ENCODE results near the gene KLK3.
"Not testable (repeated sequence)": the region's sequence is repeated elsewhere in the genome, so short reads cannot be mapped to it uniquely, and the experiment has no call there.

Gene KLK3

DNA sequence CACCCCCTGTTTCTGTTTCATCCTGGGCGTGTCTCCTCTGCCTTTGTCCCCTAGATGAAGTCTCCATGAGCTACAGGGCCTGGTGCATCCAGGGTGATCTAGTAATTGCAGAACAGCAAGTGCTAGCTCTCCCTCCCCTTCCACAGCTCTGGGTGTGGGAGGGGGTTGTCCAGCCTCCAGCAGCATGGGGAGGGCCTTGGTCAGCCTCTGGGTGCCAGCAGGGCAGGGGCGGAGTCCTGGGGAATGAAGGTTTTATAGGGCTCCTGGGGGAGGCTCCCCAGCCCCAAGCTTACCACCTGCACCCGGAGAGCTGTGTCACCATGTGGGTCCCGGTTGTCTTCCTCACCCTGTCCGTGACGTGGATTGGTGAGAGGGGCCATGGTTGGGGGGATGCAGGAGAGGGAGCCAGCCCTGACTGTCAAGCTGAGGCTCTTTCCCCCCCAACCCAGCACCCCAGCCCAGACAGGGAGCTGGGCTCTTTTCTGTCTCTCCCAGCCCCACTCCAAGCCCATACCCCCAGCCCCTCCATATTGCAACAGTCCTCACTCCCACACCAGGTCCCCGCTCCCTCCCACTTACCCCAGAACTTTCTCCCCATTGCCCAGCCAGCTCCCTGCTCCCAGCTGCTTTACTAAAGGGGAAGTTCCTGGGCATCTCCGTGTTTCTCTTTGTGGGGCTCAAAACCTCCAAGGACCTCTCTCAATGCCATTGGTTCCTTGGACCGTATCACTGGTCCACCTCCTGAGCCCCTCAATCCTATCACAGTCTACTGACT, at the start of gene KLK3:
Gene KLK3, plus strand, starts transcription at position 280 of the 775 bp plus-strand sequence. Its CDS starts 41 bp downstream, at position 321.
- no peak for DNase-seq (ENCODE audit: low read depth)

DNA sequence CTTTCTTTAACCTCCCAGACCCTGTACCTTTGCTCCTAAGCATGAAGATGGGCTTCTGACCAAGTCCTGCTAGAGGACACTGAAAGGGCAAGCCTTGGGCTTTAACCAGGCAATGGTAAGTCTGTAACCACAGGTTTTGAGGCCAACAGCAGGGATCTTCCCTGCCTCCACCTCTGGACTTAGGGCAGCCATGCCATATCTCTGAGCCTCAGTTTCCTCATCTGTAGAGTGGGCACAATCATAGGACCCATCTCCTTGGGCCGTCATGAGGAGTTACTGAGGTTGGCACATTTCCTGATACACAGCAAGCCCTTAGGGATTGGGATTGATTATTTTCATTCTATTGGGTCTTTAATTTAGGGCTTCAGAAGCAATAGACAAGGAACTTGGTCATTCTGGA, 45.9 kb upstream of the KLK3 start:
- DNase-seq (ENCODE audit: low read depth) = no peak

DNA sequence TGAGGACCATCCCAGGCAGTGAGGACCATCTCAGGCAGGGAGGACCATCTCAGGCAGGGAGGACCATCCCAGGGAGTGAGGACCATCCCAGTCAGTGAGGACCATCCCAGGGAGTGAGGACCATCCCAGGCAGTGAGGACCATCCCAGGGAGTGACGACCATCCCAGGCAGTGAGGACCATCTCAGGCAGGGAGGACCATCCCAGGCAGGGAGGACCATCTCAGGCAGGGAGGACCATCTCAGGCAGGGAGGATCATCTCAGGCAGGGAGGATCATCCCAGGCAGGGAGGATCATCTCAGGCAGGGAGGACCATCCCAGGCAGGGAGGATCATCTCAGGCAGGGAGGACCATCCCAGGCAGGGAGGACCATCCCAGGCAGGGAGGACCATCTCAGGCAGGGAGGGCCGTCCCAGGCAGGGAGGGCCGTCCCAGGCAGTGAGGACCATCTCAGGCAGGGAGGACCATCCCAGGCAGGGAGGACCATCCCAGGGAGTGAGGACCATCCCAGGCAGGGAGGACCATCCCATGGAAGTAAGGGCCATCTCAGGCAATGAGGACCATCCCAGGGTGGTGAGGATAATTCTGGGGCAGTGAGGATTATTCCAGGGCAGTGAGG, 43.0 kb upstream of the KLK3 start:
- DNase-seq (ENCODE audit: low read depth) = not testable (repeated sequence)

DNA sequence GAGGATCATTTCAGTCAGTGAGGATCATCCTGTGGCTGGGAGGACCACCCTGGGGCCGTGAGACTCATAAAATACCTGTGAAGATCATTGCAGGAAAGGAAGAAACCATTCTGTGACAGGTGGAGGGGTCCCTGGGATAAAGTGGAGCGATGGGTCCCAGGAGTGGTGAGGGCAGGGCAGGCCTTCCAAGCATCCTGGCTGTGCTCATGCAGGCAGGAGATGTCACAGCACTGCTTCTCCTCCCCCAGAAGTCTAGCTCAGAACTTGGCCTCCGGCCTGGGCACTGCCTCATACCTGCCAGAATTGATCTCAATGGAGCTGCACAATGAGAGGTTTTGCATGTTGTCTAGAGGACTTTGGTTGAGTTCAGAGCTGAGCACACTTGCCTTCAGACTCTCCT, 42.2 kb upstream of the KLK3 start:
- DNase-seq (ENCODE audit: low read depth) = no peak

DNA sequence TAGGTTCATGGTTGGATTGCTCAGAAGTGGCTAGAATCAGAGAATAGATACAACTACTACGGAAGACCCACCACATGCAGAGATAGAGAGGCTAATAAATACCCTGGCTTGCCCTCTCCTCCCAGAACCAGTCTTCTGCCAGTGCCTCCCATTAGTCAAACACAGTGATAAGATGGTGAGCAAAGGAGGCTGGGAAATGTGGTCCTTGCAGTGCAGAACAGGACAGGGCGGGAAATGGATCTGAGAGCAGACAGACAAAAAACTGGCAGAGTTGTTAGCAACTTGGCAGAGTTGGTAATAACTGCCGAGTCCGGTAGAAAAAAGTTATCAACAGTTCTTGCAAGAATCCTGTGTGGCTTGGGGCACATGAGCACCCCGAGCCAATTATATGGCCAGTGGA, 39.8 kb upstream of the KLK3 start:
- DNase-seq (ENCODE audit: low read depth) = no peak

DNA sequence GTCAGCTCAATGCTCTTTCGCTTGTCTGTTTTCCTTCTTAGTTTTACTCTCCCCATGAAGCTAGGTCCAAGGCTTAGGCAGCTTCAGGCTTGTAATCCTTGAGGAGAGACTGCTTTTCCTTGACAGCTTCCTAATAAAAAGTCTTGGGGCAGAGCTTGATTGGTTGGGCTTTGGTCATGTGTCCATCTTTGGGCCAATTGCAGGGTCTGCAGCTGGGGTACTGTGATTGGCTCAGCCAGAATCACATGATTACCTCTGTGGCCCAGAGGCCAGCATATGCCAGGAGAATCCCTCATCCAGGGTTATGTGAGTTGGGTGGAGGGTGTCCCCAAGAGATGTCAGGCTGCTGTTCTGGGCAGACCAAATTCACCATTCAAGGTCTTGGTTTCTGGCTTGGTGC, 39.3 kb upstream of the KLK3 start:
- no peak for DNase-seq (ENCODE audit: low read depth)

DNA sequence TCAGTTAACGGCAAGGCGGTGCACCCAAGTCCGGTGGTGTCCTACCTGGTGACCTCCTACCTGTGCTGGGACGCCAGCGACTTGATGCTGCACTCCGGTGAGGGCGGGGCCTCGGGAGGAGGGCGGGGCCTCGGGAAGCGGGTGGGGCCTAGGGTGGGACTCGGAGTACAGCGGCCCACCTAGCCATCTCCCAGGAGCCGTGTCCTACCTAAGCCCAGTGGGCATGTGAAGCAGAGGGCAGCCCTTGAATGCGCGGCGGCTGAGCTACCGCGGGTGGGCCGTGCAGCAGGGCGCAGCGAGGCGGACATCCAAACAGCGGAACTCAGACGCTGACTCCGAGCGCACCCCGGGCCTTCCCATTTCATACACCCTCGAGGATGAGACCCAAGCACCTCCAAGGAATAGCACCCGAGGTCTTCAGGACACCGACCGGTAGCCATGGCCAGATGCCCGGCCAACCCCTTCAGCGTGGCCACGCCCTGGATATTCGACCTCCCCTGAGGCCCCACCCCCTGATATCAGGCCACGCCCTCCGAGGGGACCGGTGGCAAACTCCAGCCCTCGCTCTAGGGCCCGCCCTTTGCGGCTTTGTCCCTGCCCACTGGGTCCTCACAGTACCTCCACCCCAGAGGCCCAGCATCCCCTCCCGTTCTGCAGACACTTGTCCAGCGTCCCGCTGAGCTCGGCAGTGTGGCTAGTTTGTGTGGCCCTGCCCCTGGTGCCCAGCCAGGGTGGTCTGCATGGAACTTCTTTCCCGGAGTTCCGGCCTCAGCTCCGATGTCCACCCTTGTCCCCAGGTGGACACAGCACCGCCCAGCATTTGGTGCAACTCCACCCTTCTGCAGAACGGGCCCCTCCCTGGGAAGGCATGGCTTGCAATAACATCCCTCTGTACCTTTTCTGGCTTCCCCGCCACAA, 36.5 kb upstream of the KLK3 start:
- peak; percentile 12 for DNase-seq (ENCODE audit: low read depth)

DNA sequence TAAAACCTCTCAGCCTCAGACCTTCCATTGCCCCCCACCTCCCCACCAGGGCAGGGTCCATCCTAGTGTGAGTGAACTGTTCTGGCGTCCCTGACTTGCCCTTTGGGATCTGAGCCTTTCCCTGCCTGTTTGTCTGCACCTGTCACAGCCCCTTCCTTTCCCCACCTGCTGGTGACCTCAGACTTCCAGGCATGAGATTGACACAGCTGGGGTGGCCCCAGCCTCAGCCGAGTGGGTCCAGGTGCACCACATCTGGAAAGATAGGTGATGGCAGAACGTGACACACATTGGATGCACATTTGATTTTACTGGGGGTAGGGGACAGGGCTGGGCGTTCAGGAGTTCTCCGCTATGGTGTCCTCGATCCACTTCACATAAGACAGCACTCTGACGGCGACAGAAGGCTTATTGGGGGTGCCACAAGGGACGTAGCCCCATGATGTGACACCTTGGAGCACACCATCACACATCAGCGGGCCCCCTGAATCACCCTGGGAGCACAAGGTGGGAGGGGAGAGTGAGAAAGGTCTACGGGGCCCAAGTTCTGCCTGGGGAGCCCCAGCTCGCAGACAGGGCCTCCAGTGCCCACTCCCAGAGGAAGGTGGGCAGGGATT, 35.7 kb upstream of the KLK3 start:
- no peak for DNase-seq (ENCODE audit: low read depth)

DNA sequence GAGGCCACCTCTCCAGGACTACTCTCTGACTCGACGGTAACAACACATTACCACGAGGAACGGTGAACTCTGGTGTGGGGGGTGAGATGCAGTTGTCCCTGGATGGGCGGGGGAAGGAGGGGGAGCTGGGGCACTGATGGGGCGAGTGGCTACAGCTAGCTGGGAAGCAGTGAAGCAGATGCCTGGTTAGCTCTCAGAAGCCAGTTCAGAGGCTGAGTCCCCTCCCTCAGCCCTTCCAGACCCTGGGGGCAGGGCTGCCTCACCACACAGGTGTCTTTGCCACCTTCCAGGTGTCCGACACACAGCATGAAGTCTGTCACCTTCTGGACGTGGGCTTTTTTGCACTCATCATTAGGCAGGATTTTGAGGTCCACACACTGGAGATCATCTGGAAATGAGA, 35.1 kb upstream of the KLK3 start:
- DNase-seq (ENCODE audit: low read depth) = no peak

DNA sequence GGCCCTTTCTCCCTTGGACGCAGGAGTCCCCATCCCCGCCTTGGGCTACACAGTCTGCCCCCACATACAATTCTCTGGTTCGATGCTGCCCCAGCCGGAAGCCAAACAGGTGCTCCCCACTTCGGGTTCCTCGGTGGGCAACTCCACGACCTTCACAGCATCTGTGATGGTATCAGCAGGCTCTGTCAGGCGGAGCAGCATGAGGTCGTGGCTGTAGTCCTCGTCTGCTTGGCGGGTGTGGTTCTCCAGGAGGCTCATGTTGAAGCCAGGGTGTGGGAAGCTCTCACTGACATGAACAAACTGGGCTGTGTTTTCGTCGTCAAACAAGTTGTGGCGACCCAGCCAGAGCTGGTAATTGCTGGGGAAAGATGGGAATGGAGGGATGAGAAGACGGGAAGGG, 34.6 kb upstream of the KLK3 start:
- DNase-seq (ENCODE audit: low read depth) = no peak

DNA sequence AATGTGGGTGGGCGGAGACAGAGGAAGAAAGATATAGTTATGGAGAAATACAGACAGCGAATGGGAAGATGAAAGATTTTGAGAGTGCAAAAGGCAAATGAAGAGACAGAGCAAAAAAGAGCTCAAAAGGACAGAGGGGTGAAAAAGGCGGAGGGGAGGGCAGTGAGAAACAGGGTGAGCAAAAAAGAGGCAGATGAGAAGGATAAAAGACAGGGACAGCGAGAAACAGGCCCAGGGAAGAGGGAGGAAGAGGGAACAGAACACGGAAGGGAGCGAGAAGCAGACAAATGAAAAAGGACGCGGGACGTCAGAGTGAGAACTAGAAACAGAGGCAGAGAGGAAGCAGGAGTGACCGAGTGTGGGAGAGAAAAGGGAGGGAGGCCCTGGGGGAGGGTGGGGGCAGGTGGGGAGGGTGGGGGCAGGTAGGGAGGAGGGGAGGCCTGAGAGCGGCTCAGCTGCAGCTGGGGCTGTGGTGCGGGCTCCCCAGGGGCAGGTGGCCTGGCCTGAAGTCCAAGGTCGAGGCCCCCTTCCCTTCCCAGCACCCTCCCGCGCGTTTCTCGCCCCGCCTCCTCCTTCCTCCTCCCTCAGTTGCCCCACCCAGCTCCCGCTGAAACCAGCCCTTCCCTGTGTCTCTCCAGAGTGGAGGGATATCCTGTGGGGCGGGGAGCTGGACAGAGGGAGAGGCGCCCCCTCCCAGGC, 34.0 kb upstream of the KLK3 start:
- DNase-seq (ENCODE audit: low read depth) = no peak

DNA sequence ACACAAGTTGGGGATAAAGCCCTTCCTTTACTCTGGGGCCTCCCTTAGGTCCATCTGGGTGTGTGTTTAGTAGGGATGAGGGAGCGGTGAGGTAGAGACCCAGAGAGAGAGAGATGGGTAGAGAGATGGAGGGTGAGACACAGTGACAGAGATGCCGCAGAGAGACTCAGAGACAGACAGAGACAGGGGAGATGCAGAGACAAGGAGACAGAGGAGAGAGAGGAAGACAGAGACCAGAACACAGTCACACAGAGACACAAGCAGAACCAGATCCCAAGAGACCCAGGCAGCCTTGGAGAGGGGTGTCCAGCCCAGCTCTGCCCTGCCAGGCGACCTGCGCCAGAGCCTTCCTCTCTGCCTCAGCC, 33.5 kb upstream of the KLK3 start:
- no peak for DNase-seq (ENCODE audit: low read depth)

DNA sequence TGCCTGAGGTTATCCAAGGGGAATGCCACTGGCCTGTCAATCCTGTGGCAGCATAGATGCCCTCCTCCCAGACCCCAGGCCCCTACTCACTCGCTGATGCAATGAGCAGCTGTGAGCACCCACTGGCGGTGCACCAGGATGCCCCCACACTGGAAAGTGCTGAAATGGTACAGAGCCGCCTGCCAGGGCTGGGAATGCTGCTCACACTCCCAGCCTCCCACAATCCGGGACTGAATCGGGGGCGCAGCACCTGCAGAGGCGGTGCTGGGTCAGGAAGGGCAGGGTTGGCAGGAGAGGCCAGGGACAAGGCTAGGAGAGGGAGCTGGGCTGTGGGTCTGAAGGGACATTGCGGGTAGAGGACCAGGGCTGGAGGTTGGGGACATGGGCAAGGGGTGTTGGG, 33.1 kb upstream of the KLK3 start:
- no peak for DNase-seq (ENCODE audit: low read depth)

DNA sequence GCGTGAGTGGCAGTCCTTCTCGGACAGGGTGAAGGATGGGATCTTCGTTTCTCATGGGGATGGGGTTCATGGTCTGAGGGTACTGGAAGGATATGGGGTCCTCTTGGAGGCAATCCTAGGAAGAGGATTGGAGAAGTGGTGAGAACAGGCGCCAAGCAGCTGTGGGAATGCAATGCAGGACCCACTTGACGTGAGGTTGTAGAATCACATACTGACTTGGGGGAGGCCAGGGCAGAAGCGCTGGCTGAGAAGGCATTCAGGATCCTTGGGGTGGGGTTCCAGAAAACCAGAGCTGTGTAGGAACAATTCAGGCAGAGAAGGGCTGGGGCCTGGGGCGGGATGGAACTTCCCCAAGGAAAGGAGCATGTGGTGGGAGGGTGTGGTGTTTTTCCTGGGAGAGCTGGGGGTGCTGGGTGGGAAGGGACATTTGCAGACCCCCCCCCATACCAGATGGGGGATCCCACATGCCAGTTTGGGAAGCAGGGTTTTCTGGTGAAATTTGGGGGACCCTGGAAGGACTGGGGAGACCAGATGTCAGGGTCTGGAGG, 32.0 kb upstream of the KLK3 start:
- DNase-seq (ENCODE audit: low read depth) = no peak

DNA sequence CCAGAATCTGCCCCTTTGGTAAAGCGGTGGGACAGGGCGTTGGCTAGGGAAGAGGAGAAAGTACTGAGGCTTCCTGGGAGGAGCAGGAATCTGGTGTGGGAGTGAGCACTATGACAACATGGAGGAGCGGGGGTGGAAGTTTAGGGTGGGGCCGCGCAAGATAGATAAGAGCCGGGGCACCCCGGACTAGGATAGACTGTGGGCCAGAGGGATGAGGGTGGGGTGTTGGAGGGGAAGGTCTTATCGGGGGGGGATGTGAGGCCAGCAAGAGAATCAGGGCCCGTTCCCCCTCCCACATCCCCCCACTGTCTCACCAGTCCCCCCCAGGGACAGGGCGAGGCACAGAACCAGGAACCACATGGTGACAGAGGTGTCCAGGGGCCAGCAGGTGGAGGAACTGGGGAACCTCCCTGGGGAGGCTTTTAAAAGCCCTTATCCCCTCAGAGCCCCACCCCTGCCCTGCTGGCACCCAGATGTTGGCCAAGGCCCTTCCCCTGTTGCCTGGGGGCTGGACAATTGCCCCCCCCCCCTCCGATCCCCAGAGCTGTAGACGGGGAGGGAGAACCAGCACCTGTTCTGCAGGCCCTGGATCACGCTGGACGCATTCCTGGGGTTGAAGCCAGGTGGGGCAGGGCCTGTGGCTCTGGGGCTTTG, 31.2 kb upstream of the KLK3 start, which contains the start of gene KLK1:
Gene KLK1, minus strand, starts transcription at position 399 of the 654 bp plus-strand sequence. Its CDS starts 39 bp downstream, at position 360.
- no peak for DNase-seq (ENCODE audit: low read depth)

DNA sequence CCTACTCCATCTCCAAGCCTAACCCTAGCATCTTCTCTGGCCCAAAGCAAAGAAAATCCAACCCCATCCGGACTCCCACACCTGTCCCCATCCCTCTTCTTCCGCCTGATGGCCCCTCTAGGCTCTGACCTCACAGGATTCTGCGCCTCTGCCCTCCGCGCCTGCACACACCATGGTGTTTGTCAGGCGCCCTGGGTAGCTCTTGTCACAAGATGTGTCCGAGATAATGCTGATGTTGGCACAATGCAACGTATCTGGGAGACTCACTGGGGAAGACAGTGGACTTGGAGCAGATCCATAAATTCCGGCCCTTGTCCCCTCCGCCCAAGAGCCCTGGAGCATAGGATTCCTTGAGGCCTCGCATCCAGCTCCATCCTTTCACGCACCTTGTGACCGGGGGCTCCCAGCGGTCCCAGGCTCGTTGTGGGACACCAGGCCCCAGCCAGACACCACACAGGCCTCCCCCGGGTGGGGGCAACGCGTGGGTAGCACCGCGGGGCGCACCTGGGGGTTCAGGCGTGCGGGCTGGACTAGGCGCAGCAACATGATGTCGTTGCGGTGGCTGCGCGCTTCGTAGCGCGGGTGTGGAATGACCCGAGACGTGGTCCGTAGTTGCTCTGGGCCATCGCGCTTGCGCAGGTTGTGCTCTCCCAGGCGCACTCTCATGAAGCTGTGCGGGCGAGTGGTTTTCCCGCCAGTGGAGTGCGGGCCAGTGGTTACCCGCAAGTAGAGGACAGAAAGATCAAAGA, 28.0 kb upstream of the KLK3 start:
- DNase-seq (ENCODE audit: low read depth) = no peak

DNA sequence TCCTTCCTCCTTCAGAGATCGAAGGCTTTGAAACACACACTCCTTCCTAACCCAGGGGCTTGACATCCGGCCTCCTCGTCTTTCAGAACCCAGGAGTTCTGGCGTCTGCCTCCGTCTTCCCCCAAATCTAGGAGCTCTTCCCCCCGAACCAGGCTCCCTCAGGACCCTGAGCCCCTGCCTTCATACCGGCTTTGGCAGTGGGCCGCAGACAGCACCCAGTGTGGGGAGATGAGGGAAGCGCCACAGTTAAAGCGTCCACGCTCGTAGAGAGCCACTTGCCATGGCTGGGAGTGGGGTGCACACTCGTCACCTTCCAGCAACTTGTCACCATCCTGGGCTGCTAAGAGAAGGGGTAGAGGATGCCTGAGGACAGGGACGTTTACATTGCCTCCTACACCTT, 27.2 kb upstream of the KLK3 start:
- DNase-seq (ENCODE audit: low read depth) = no peak

DNA sequence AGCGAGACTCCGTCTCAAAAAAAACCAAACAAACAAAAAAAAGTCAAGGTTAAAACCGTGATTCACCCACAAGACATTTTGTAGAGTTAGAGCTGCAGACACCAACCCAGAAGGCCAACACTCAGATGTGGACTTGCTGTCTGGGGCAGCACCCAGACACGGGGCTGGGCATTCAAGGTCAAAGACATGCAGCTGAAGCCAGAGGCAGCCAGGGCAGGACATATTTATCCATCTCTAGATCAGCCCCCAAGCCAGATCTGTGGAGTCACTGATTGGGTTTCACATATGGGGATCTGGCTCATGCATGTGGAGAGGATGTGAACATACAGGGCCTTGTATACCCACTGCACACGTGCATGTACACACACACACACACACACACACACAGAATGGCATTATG, 24.9 kb upstream of the KLK3 start:
- no peak for DNase-seq (ENCODE audit: low read depth)

DNA sequence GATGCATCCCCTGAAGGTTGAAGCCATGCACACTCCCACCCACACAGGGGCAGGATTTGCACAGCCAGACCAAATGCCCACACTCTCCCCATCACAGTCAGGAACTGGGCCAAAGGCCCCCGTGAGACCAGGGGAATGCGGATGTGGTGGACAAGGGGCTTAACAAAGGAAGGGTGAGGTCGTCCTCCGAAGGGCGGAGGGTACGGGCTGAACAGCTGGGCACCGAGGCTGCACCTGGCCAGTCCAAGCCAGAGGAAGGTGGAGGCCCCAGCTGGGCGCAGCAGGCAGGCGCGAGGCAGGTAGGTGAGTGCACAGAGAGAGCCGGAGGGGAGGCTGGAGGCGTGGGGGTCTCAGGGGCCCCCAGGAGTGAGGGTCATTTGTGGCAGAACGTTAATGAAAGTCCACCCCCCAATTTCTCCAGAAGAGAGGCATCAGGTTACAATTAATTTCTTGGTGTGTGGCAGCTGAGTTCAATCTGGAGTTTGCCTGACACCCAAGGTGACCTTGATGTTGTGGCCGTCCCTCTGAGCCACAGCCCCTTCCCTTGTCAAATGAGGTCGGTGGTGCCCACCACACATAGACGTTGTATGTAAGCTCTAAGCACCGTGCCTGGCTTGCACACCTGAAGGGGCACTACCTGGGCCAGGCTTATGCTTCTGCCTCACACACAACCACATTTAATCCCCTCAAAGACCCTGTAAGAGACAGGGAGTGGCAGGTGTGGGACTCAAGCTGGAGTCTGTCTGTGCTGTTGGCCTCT, 24.3 kb upstream of the KLK3 start:
- no peak for DNase-seq (ENCODE audit: low read depth)

All from T-helper 22 cell (primary cell).